Loucy (cell line): ENCODE results near the gene ACSL5.

Experiments used
- H2AFZ ChIP-seq: fragments of 200-600 bp; sonication (generic); 2 replicates; pipeline ENCODE4 v1.6.0; 2016; ENCODE audit warnings: antibody characterized with exemption, mild to moderate bottlenecking, low read length, moderate library complexity
- H3F3A ChIP-seq: fragments of 200-600 bp; 2 replicates; pipeline ENCODE4 v1.6.0; 2016; ENCODE audit warnings: antibody characterized with exemption, low read depth, mild to moderate bottlenecking
- H3K27me3 ChIP-seq: fragments of 200-600 bp; sonication (generic); 2 replicates; pipeline ENCODE4 v1.6.1; 2014; ENCODE audit warnings: low read length, mild to moderate bottlenecking; ENCODE audit not compliant: insufficient read depth, poor library complexity, severe bottlenecking
- H3K36me3 ChIP-seq: fragments of 200-600 bp; sonication (generic); 2 replicates; pipeline ENCODE4 v1.6.1; 2016; ENCODE audit warnings: low read length; ENCODE audit not compliant: insufficient read depth
- H3K4me1 ChIP-seq: fragments of 200-600 bp; sonication (generic); 2 replicates; pipeline ENCODE4 v1.5.1; 2014; ENCODE audit warnings: low read length, mild to moderate bottlenecking; ENCODE audit not compliant: insufficient read depth, poor library complexity, severe bottlenecking
- H3K4me2 ChIP-seq: fragments of 200-600 bp; sonication (generic); 2 replicates; pipeline ENCODE4 v1.6.0; 2014; ENCODE audit warnings: antibody characterized with exemption, low read length, low read depth, mild to moderate bottlenecking; ENCODE audit not compliant: poor library complexity, severe bottlenecking
- H3K4me3 ChIP-seq: fragments of 200-600 bp; sonication (generic); 2 replicates; pipeline ENCODE4 v1.5.1; 2014; ENCODE audit warnings: low read length, mild to moderate bottlenecking, mixed read lengths; ENCODE audit not compliant: poor library complexity, severe bottlenecking
- H3K79me2 ChIP-seq: fragments of 200-600 bp; sonication (generic); 2 replicates; pipeline ENCODE4 v1.6.1; 2014; ENCODE audit warnings: low read length; ENCODE audit not compliant: insufficient read depth
- H3K9ac ChIP-seq: fragments of 200-600 bp; sonication (generic); 2 replicates; pipeline ENCODE4 v1.6.0; 2014; ENCODE audit warnings: mild to moderate bottlenecking, low read depth, low read length, moderate library complexity; ENCODE audit not compliant: poor library complexity, severe bottlenecking
- H3K9me2 ChIP-seq: fragments of 200-600 bp; sonication (generic); replicated peaks from 2 replicates; pipeline ENCODE4 v1.6.1; 2016; ENCODE audit warnings: low read depth, low read length, mixed read lengths
- H3K9me3 ChIP-seq: fragments of 200-600 bp; sonication (generic); 2 replicates; pipeline ENCODE4 v1.6.1; 2014; ENCODE audit warnings: mild to moderate bottlenecking, antibody characterized with exemption, low read length, low read depth; ENCODE audit not compliant: insufficient read depth
- H4K20me1 ChIP-seq: fragments of 200-600 bp; sonication (generic); 2 replicates; pipeline ENCODE4 v1.6.0; 2014; ENCODE audit warnings: antibody characterized with exemption, low read length, mild to moderate bottlenecking; ENCODE audit not compliant: insufficient read depth, poor library complexity, severe bottlenecking
- CTCF ChIP-seq: fragments of 200-600 bp; sonication (generic); conservative IDR thresholded peaks from 2 replicates; pipeline ENCODE4 v1.5.1; 2014; ENCODE audit warnings: mild to moderate bottlenecking, antibody characterized with exemption, low read length
- EZH2phosphoT487 ChIP-seq: fragments of 200-600 bp; IDR thresholded peaks from 2 replicates; pipeline ENCODE4 v1.6.1; 2018; ENCODE audit warnings: antibody characterized with exemption, mild to moderate bottlenecking, moderate library complexity, borderline replicate concordance

The ACSL5 gene

GRCh38 chr10:112345743-112346142, 28.2 kb upstream of the ACSL5 start:
- no peaks in the 10 kb centered on the region for H3K9me3 ChIP-seq
- H3K27me3 ChIP-seq = no peaks in the 10 kb centered on the region
- H3K9me2 ChIP-seq = no peaks in the 10 kb centered on the region
- H3K4me3 ChIP-seq = no peak overlapping the region
- no peaks in the 10 kb centered on the region for H3K4me1 ChIP-seq
- no peaks in the 10 kb centered on the region for H3K36me3 ChIP-seq
- no peak overlapping the region for H2AFZ ChIP-seq
- no peak overlapping the region for H3K4me2 ChIP-seq
- no peaks in the 10 kb centered on the region for H3K79me2 ChIP-seq
- no peaks in the 10 kb centered on the region for H3F3A ChIP-seq
- TF ChIP-seq EZH2phosphoT487 = no peak
- TF ChIP-seq CTCF = no peak
- no peak overlapping the region for H3K9ac ChIP-seq
- H4K20me1 ChIP-seq = no peaks in the 10 kb centered on the region

GRCh38 chr10:112346774-112347173, 27.1 kb upstream of the ACSL5 start:
- no peaks in the 10 kb centered on the region for H3K9me2 ChIP-seq
- no peak overlapping the region for H3K4me3 ChIP-seq
- no peaks in the 10 kb centered on the region for H3K36me3 ChIP-seq
- H4K20me1 ChIP-seq = no peaks in the 10 kb centered on the region
- H3K4me2 ChIP-seq = no peak overlapping the region
- no peaks in the 10 kb centered on the region for H3K9me3 ChIP-seq
- no peaks in the 10 kb centered on the region for H3K27me3 ChIP-seq
- H2AFZ ChIP-seq = no peak overlapping the region
- H3K4me1 ChIP-seq = no peaks in the 10 kb centered on the region
- TF ChIP-seq CTCF (no peak), EZH2phosphoT487 (no peak)
- H3K79me2 ChIP-seq = no peaks in the 10 kb centered on the region
- no peak overlapping the region for H3K9ac ChIP-seq
- no peaks in the 10 kb centered on the region for H3F3A ChIP-seq

- TF ChIP-seq EZH2phosphoT487 (no peak), CTCF (no peak)
Observed at GRCh38 chr10:112347709-112348671, 25.9 kb upstream of the ACSL5 start.

More at GRCh38 chr10:112347709-112348671, 25.9 kb upstream of the ACSL5 start:
- Histone ChIP-seq H3K79me2 (no peaks in the 10 kb centered on the region), H3F3A (no peaks in the 10 kb centered on the region), H3K4me2 (no peak overlapping the region), H3K4me3 (no peak overlapping the region), H3K4me1 (no peaks in the 10 kb centered on the region), H3K36me3 (no peaks in the 10 kb centered on the region), H3K9me2 (no peaks in the 10 kb centered on the region), H2AFZ (no peak overlapping the region), H3K9me3 (no peaks in the 10 kb centered on the region), H3K9ac (no peak overlapping the region), H4K20me1 (no peaks in the 10 kb centered on the region), H3K27me3 (no peaks in the 10 kb centered on the region)
